Adipocyte (in vitro differentiated cells): ENCODE data around the gene DMD.

Experiments used
- DNase-seq: peaks from one replicate; pipeline ENCODE4 v3.0.0-alpha.2; 2015; ENCODE audit warnings: low read depth
- H3K27me3 ChIP-seq: replicated peaks from 2 replicates; pipeline ENCODE4 v1.7.0; 2013; ENCODE audit warnings: mild to moderate bottlenecking, low read length, moderate library complexity; ENCODE audit not compliant: control insufficient read depth, insufficient read depth
- H3K36me3 ChIP-seq: 2 replicates; pipeline ENCODE4 v1.7.0; 2013; ENCODE audit warnings: low read length, mild to moderate bottlenecking, moderate library complexity; ENCODE audit not compliant: control insufficient read depth, insufficient read depth, severe bottlenecking
- H3K4me1 ChIP-seq: 2 replicates; pipeline ENCODE4 v1.7.0; 2013; ENCODE audit warnings: mild to moderate bottlenecking, low read length, moderate library complexity; ENCODE audit not compliant: control insufficient read depth, insufficient read depth
- H3K4me3 ChIP-seq: 2 replicates; pipeline ENCODE4 v1.7.0; 2013; ENCODE audit warnings: mild to moderate bottlenecking, low read length, moderate library complexity
- H3K9ac ChIP-seq: 2 replicates; pipeline ENCODE4 v1.7.0; 2013; ENCODE audit warnings: mild to moderate bottlenecking, low read length, moderate library complexity
- H3K9me3 ChIP-seq: 2 replicates; pipeline ENCODE4 v1.7.0; 2013; ENCODE audit warnings: mild to moderate bottlenecking, low read length, moderate library complexity; ENCODE audit not compliant: control insufficient read depth

The DMD gene

DNA sequence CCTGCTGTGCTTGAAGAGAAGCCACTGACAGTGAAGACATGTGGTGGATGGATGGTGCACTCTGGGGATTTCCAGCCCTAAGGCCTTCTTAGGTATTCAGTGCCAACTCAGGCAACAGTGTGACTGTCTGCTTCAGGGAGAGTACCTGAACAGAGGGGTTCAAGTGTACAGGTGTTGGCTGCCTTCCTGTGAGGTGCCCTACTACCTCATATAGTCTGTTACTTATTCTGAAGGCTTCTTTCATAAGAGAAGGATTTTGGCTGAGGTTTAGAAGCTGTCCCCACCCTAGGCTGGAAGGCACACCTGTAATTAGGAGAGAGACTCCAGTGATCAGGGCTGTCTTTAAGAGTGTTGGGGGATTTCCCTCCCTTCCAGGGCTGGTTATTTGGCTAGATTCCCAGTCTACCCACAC lies 2141.3 kb downstream of the DMD start:
- H3K4me3 ChIP-seq = no peak overlapping the region
- no peaks in the 10 kb centered on the region for H3K4me1 ChIP-seq
- no peaks in the 10 kb centered on the region for H3K36me3 ChIP-seq
- peaks cover 19% of the 10 kb centered on the region for H3K9me3 ChIP-seq
- DNase-seq = no peak
- H3K27me3 ChIP-seq = peaks cover 8% of the 10 kb centered on the region
- no peak overlapping the region for H3K9ac ChIP-seq
